A549 treated with Mapracorat at 1 μM for 4 hours (cell line): ENCODE measurements around the gene ZNF583. TPM values are rescaled to one million over a fixed set of nuclear protein-coding genes. Genes with fewer than 3 reads are reported as not detected.

Source experiments
- total RNA-seq: library from RNA; stranded (reverse); fragments of 200-300 nt; extraction: Qiagen RNA extraction; gene quantifications from 5 replicates; pipeline ENCODE4 v1.2.3, GENCODE V29; 2022

Gene ZNF583
- total RNA-seq, result 1.6 to 3.5 TPM (median 2.3 TPM) in 5 replicates

DNA sequence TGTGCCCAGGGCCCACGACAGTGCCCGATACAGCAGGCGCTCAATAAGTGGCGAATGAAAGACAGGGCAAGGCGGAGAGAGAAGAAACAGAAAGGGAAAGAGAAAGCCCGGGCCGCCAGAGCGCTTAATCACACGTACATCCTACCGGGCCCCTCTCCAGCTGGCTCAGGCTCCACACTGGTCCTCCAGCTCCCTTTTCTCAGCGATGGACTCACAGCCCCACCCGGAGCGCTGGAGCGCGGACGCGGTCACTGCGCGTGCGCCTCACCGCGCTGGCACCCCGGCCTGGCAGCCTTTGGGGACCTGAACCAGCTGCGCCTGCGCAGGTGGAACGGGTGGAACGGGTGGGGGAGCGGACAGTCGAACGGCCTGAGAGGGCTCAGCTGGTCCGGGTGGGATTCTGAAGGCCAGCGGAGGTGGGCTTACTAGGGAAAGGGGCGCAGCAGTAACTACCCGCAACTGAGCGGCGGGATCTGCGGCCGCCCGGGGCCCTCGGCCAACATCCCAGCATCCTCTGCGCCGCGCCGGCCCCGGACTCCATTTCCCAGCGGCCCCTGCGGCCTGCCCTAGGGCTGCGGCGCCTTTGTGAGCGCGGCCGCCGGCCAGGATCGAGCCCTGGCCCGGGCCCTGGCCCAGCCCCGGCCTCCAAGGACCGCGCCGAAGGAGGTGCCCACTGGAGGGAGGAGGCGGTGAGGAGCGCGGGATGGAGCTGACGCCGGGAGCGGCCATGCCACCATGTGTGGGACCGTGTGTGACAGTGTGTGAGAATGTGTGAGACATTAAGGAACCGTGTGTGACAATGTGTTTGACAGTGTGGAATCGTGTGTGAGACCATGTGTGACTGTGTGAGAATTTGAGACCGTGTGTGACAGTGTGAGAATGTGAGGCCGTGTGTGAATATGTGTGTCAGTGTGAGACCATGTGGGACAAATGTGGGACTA is at the start of gene ZNF583:
Gene ZNF583 (plus strand): TSS at position 569 of the 941 bp plus-strand sequence. CDS start 2,783 bp downstream, outside the sequence.

DNA sequence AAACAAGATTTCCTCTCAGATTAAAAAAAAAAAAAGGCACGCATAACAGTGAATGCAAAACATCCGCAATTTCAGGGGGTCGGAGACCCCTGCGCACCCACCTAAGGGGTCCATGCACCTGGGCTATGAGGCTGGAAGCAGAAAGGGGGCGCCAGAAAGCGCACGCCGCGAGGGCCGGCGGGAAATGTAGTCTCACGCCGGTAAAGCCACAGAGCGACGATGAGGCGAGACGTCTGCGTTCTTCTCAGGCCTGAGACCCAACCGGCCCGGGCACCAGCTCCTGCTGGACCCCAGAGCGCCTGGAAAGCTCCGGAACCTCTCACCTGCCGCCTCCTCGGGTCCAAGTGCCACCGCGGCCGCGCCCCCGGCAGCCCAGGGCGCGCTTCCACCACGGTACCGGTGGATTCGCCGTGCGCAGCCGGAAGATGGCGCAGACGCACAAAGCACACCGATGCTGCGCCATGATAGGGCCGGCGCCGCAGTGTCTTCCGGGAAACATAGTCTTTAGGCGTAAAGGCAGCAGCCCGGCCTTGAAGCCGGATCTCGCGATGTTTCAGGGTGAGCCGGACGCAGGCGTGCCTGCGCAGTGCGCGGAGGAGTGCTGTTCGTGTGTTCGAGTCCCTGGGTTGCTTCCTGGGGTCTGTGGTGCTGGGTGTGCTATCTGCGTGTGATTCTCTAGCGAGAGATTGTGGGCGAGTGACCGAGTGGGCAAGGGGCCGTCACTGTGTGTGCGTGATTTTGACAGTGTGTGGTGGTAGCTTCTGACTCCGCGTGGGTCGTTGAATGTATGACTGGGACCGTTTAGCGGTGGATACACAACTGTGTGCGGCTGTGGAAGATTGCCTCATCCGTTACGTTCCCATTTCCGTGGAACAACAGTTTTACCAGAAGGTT is 10.8 kb upstream of the ZNF583 start, which contains the start of gene ZNF582:
Gene ZNF582 (minus strand): TSS at position 416 of the 894 bp plus-strand sequence. CDS start 1,782 bp downstream, outside the sequence.

Other genes with a start within 250 kb of the ZNF583 start
- gene GALP, start 228.3 kb upstream of the ZNF583 start, total RNA-seq, result not detected in 5 replicates
- gene ZSCAN5B, start 206.5 kb upstream of the ZNF583 start, total RNA-seq, result not detected in 5 replicates
- gene ZSCAN5C, start 202.1 kb upstream of the ZNF583 start, total RNA-seq, result not detected in 5 replicates
- gene EDDM13, start 131.6 kb upstream of the ZNF583 start, total RNA-seq, result not detected in 5 replicates
- 6.6 to 11.1 TPM (median 7.6 TPM) in 5 replicates for gene ZSCAN5A, start 89.5 kb upstream of the ZNF583 start, total RNA-seq
- 0.95 to 1.5 TPM (median 1.3 TPM) in 5 replicates for gene ZNF582, start 10.8 kb upstream of the ZNF583 start, total RNA-seq
- gene ZNF667, start 73.0 kb downstream of the ZNF583 start, total RNA-seq, result not detected in 5 replicates
- 0.02 to 0.13 TPM in 2 of 5 replicates, not detected in the others for gene ZNF471, start 103.5 kb downstream of the ZNF583 start, total RNA-seq
- gene ZFP28, start 134.6 kb downstream of the ZNF583 start, total RNA-seq, result 2.4 to 4.1 TPM (median 3.5 TPM) in 5 replicates
- 0.96 to 2.4 TPM (median 1.3 TPM) in 5 replicates for gene ZNF470, start 163.1 kb downstream of the ZNF583 start, total RNA-seq
- 9.8 to 12.9 TPM (median 11.6 TPM) in 5 replicates for gene ZNF71, start 191.0 kb downstream of the ZNF583 start, total RNA-seq
- gene SMIM17, start 238.8 kb downstream of the ZNF583 start, total RNA-seq, result 0.16 to 0.22 TPM in 2 of 5 replicates, not detected in the others